ENCODE measurements around the gene C17orf113.
A peak's percentile ranks its signal among the peaks of the same experiment; 100 is the strongest.

Gene C17orf113

DNA sequence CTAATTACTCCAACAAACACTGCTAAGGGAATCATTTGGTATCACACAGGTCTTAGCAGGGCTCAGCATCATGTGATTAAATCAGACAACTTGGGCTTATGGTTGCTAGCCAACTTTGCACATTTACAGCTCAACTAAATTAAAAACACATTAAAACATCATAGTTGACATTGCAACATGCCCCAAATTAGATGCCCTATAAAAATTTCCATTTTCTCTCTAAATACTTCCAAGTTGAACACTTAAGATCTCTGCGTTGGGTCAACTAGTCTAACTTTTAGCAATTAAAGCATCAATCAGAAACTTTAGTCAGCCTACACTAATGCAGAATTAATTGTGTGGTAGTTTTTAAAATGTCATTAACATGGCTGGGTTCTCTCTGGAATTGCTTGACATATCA lies 45.2 kb downstream of the C17orf113 start:
- DNase-seq (ENCODE audit: low read depth in 2 of 2), result no peak
- no peak overlapping the region for H3K4me3 ChIP-seq (replicated peaks in 1 of 2; ENCODE audit: low read depth in 2 of 2, low read length in 2 of 2)
- TF ChIP-seq, protein P1, sequence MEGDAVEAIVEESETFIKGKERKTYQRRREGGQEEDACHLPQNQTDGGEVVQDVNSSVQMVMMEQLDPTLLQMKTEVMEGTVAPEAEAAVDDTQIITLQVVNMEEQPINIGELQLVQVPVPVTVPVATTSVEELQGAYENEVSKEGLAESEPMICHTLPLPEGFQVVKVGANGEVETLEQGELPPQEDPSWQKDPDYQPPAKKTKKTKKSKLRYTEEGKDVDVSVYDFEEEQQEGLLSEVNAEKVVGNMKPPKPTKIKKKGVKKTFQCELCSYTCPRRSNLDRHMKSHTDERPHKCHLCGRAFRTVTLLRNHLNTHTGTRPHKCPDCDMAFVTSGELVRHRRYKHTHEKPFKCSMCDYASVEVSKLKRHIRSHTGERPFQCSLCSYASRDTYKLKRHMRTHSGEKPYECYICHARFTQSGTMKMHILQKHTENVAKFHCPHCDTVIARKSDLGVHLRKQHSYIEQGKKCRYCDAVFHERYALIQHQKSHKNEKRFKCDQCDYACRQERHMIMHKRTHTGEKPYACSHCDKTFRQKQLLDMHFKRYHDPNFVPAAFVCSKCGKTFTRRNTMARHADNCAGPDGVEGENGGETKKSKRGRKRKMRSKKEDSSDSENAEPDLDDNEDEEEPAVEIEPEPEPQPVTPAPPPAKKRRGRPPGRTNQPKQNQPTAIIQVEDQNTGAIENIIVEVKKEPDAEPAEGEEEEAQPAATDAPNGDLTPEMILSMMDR (IDR thresholded peaks at IDR 0.05; ENCODE audit: low read depth, low read length), result no peak

DNA sequence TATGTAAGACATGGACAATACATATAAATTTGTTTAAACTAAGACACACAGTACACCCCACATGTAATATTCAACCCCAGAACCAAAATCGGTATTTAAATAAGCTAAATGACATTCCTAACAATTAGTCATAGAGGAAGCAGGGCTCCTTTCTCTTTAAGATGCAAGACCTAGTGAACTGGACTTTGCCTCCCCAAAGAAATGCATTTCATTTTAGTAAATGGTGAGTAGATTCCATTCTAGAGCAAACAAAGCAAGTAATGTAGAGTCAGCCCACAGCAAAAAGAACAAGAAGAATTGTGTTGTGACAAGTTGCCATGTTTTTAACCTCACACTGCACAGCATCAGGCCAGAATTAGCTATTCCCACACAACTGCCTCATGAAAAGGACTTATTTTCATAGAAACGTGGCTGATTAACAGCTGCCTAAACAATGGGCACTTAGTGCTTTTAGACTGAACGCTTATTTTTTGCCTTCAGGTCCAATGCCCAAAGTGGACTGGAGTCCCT lies 47.6 kb downstream of the C17orf113 start:
- TF ChIP-seq, protein P1 (IDR thresholded peaks at IDR 0.05; ENCODE audit: low read depth, low read length), result no peak
- DNase-seq (ENCODE audit: low read depth in 2 of 2), result peak in 1 of 2 donors; percentile 55
- H3K4me3 ChIP-seq (replicated peaks in 1 of 2; ENCODE audit: low read depth in 2 of 2, low read length in 2 of 2), result no peak overlapping the region

DNA sequence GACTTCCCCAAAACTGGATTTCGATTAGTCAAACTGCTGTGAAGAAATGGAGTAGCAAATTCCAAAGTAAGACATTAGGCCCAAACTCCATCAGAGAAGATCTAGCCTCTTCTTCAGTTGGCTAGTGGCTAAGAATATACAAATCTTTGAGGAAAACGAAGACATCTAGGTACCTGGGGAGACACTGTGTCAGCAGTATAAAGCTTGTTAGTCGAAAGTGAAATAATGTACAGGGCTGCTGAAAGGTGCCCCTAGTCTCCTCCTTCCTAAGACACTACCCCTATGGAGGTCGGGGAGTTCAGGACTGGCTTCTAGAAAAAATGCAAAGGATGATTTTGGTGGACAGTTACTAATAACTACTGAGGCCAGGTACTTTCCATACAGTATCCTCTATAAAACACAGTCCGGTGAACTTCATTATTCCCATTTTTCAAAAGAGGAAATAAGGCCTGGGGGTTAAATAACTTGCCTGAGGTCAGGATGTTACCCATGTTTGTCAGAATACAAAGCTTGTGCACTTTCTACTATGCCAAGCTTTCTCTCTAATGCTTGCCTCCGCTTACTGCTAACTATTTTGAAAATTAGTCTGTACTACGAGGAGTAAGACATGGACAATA lies 48.1 kb downstream of the C17orf113 start:
- TF ChIP-seq, protein P1 (IDR thresholded peaks at IDR 0.05; ENCODE audit: low read depth, low read length), result no peak
- DNase-seq (ENCODE audit: low read depth in 2 of 2), result no peak
- no peak overlapping the region for H3K4me3 ChIP-seq (replicated peaks in 1 of 2; ENCODE audit: low read depth in 2 of 2, low read length in 2 of 2)

DNA sequence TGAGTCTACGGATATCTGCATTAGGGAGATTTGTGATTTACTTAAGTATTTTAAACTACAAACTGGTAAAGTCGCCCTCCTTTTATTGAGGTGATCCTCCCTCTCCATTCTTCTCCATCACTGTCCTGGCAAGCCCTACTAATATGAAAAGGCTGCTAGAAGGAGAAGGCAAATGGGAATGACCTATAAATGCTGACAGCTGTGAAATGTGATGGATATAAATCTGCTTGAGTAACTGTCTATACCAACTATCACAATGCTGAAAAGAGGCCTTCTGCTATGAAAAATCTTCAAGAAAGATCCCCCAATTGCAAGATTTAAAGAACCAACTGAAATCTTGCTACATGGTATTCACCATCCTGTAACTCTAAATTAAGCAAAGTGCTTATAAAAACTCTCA lies 48.7 kb downstream of the C17orf113 start:
- no peak for DNase-seq (ENCODE audit: low read depth in 2 of 2)
- H3K4me3 ChIP-seq (replicated peaks in 1 of 2; ENCODE audit: low read depth in 2 of 2, low read length in 2 of 2), result no peak overlapping the region
- TF ChIP-seq, protein P1 (IDR thresholded peaks at IDR 0.05; ENCODE audit: low read depth, low read length), result no peak

DNA sequence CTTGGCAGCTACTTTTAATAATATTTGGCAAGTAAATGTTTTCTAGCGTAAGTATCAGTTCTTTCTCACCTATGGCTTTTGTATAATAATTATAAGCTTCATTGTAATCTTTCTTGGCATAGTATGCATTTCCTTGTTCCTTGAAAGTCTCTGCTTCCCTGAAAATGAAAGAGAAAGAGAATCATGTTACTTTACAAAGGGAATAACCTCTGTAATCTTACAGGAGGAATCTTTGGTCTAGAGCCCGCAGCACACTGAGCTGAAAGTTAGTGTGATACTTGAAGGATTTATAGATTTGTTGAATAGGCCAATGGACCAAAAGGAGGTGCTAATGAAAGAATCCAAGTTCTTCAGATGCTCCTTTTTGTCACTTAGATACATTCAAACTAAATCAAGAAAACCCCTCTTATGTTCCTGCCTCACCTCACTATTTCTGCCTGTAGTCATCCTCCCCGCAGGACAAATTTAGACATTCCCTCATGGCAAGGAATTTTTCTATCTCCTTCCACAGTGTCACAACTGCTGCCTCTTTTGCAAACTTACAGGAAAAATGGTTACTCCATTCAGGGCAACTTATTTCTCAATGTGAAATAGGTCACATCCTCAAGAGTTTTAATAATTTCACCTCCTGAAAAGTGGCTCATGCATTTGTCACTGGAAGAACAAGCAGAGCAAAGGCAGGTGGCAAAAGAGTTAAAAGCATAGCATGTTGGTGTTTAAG lies 49.8 kb downstream of the C17orf113 start:
- TF ChIP-seq, protein P1 (IDR thresholded peaks at IDR 0.05; ENCODE audit: low read depth, low read length), result no peak
- no peak for DNase-seq (ENCODE audit: low read depth in 2 of 2)
- H3K4me3 ChIP-seq (replicated peaks in 1 of 2; ENCODE audit: low read depth in 2 of 2, low read length in 2 of 2), result no peak overlapping the region

DNA sequence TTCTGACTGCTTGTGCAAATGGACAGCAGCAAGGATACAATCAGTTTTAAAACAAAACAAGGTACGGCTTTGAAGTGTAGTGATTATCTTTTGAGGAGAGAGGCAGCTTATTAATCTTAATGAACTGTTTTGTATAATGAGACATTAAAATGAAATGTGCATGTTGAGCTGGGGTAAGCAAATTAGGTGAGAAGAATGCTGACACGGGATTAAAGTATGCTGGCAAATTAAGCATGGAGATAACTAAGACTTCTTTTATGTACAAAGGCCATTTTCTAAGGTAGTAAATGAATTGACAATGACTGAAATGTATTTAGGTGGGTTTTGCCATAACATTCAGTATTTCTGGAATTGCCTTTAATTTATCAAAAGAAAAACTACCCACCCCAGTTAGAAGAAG lies 51.9 kb downstream of the C17orf113 start:
- TF ChIP-seq, protein P1 (IDR thresholded peaks at IDR 0.05; ENCODE audit: low read depth, low read length), result no peak
- no peak overlapping the region for H3K4me3 ChIP-seq (replicated peaks in 1 of 2; ENCODE audit: low read depth in 2 of 2, low read length in 2 of 2)
- no peak for DNase-seq (ENCODE audit: low read depth in 2 of 2)
